Fibroblast of mammary gland (primary cell): Measurements from ENCODE around the gene ZSCAN5C.
A peak's percentile ranks its signal among the peaks of the same experiment; 100 is the strongest.

Experiments
- DNase-seq: peaks from one replicate; pipeline ENCODE4 v3.0.0-alpha.2; 2010; ENCODE audit warnings: low read depth
- H3K4me3 ChIP-seq: 2 replicates; pipeline ENCODE4 v1.5.1; 2011; ENCODE audit warnings: low read depth, mild to moderate bottlenecking, low read length, moderate library complexity; ENCODE audit not compliant: control insufficient read depth
- CTCF ChIP-seq: conservative IDR thresholded peaks from 2 replicates; pipeline ENCODE4 v1.5.1; 2011; ENCODE audit warnings: low read depth, low read length, inconsistent platforms; ENCODE audit not compliant: control insufficient read depth, insufficient read depth

ZSCAN5C gene, protein sequence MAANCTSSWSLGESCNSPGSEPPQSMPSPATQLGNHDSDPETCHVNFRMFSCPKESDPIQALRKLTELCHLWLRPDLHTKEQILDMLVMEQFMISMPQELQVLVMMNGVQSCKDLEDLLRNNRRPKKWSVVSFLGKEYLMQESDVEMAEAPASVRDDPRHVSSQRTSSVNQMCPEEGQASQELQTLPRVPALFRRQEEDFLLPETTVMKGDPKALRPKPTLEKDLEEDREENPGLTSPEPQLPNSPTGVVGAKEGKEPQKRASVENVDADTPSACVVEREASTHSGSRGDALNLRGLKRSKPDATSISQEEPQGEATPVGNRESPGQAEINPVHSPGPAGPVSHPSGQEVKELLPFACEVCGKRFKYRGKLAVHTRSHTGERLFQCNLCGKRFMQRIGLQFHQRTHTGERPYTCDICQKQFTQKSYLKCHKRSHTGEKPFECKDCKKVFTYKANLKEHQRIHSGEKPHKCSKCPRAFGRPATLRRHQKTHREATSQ

GRCh38 chr19:56201973-56202372, at the start of gene ZSCAN5C:
Gene ZSCAN5C, plus strand, starts transcription at chr19:56202273. Its CDS starts 3,641 bp downstream, at chr19:56205914.
- TF ChIP-seq CTCF = no peak
- no peak for DNase-seq
- no peak within 1 kb of the TSS for H3K4me3 ChIP-seq

DNA sequence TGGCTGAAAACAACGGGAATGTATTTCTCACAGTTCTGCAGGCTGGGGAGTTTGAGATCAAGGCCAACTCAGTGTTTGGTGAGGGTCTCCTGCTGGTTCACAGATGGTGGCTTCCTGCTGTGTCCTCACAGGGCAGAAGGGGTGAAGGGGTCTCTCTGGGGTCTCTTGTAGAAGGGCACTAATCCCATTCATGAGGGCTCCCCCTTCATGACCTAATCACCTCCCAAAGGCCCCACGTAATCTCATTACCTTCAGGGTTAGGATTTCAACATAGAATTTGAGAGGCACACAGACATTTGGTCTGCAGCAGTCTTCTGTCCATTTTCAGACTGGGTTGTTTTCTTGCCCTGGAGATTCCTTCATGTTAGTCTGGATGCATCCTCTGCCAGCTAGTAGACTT, 49.4 kb upstream of the ZSCAN5C start:
- no peak for DNase-seq

GRCh38 chr19:56153507-56153906, 48.6 kb upstream of the ZSCAN5C start:
- no peak overlapping the region for H3K4me3 ChIP-seq
- TF ChIP-seq CTCF = no peak

More for the DNA sequence above, 49.4 kb upstream of the ZSCAN5C start:
- no peak overlapping the region for H3K4me3 ChIP-seq
- no peak for TF ChIP-seq CTCF

DNA sequence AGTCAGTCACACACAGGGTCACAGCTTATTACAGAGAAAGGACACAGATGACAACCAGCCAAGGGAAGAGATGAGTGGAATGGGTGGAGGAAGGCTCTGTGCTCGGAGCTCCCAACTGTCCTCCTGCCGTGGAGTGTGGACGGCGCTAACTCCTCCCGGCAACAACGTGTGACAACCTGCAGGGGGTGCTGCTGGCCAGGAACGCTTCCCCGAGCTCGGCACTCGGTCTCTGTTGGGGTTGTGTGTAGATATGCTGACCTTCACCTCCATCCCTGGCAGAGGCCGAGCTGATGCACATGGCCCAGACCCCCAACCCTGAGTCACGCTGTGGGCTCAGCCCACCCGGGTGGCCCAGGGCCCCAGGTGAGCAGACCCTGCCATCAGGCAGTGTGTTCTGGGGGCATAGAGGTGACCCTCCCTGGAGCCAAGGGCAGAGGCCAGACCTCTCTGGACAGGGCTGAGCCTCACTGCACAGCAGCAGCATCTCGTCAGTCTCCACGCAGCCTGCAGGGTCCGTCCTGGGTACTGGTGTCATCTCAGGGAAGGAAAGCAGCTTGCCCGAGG, 46.9 kb upstream of the ZSCAN5C start:
- H3K4me3 ChIP-seq = no peak overlapping the region
- peak; percentile 44 for TF ChIP-seq CTCF
- DNase-seq = no peak

More at GRCh38 chr19:56153507-56153906, 48.6 kb upstream of the ZSCAN5C start:
- no peak for DNase-seq

DNA sequence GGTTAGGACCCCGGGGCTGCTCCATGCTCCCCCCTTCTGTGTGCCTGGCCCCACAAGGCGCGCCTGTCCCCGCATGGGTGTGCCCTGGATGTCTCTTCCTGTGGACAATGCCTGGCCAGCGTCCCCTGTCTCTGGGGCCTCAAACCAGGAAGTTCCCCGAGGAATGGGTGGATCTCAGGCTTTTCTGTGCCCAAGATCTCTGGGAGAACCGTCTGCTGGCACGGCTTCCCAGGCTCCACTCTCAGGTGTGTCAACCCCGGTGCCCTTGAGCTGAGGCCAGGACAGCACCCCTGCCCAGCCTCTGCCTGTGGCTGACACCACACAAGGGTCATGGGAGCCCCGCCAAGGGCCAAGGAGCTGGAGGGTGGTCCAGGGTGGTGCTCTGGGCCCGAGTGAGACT, 45.3 kb upstream of the ZSCAN5C start:
- H3K4me3 ChIP-seq = no peak overlapping the region
- no peak for DNase-seq
- no peak for TF ChIP-seq CTCF

- TF ChIP-seq CTCF = no peak
- DNase-seq = no peak
- H3K4me3 ChIP-seq = no peak overlapping the region
Observed at GRCh38 chr19:56158170-56158757, 43.8 kb upstream of the ZSCAN5C start.
